ENCODE data around the gene SV2C. TPM values are rescaled to one million over a fixed set of nuclear protein-coding genes. Genes with fewer than 3 reads are reported as not detected.

SV2C gene
- total RNA-seq, 1 donor from 2014 or later: 0.15 TPM

GRCh38 chr5:76249621-76250020 lies 166.4 kb downstream of the SV2C start:
- no peak overlapping the region for H3K27ac Mint-ChIP-seq
- Histone ChIP-seq H3K79me2 (ENCODE audit: low read depth) (no peaks in the 10 kb centered on the region), H3K27me3 (no peaks in the 10 kb centered on the region), H3K9me3 (ENCODE audit: low read depth) (no peaks in the 10 kb centered on the region), H3K4me1 (no peaks in the 10 kb centered on the region), H3K9ac (no peak overlapping the region), H3F3A (ENCODE audit: low read depth) (no peaks in the 10 kb centered on the region), H3K27ac (no peak overlapping the region), H4K20me1 (ENCODE audit: low read depth) (no peaks in the 10 kb centered on the region), H3K36me3 (no peaks in the 10 kb centered on the region), H3K4me2 (no peak overlapping the region), H3K4me3 (no peak overlapping the region), H2AFZ (replicated peaks) (no peak overlapping the region)
- peaks cover 6% of the 10 kb centered on the region for H3K4me1 Mint-ChIP-seq
- DNase-seq (ENCODE audit: low spot score): no peak
- TF ChIP-seq CTCF (IDR thresholded peaks at IDR 0.05): no peak
- TF ChIP-seq EZH2phosphoT487 (IDR thresholded peaks at IDR 0.05): no peak
- no peaks in the 10 kb centered on the region for H3K36me3 Mint-ChIP-seq
- peaks cover 2% of the 10 kb centered on the region for H3K27me3 Mint-ChIP-seq (ENCODE audit: insufficient read depth, low read depth)
- no peak overlapping the region for H3K4me3 Mint-ChIP-seq
- H3K9me3 Mint-ChIP-seq: no peaks in the 10 kb centered on the region

- no peak overlapping the region for H3K4me3 ChIP-seq
- H3K4me2 ChIP-seq: no peak overlapping the region
- DNase-seq (ENCODE audit: low spot score): no peak
- H3K4me3 Mint-ChIP-seq: no peak overlapping the region
- no peak for TF ChIP-seq EZH2phosphoT487 (IDR thresholded peaks at IDR 0.05)
- TF ChIP-seq EZH2 (IDR thresholded peaks at IDR 0.05): no peak
- TF ChIP-seq CTCF (IDR thresholded peaks at IDR 0.05): no peak
- H3K4me1 Mint-ChIP-seq: peaks cover 6% of the 10 kb centered on the region
- no peaks in the 10 kb centered on the region for H3K9me3 ChIP-seq (ENCODE audit: low read depth)
- H4K20me1 ChIP-seq (ENCODE audit: low read depth): no peaks in the 10 kb centered on the region
- no peaks in the 10 kb centered on the region for H3K79me2 ChIP-seq (ENCODE audit: low read depth)
- H3K27me3 ChIP-seq: no peaks in the 10 kb centered on the region
- no peaks in the 10 kb centered on the region for H3K36me3 ChIP-seq
- H3K9me3 Mint-ChIP-seq: no peaks in the 10 kb centered on the region
- H3K36me3 Mint-ChIP-seq: no peaks in the 10 kb centered on the region
- no peaks in the 10 kb centered on the region for H3K4me1 ChIP-seq
- no peaks in the 10 kb centered on the region for H3F3A ChIP-seq (ENCODE audit: low read depth)
- H3K9ac ChIP-seq: no peak overlapping the region
- no peak overlapping the region for H3K27ac ChIP-seq
- H3K27me3 Mint-ChIP-seq (ENCODE audit: insufficient read depth, low read depth): peaks cover 2% of the 10 kb centered on the region
- no peak overlapping the region for H3K27ac Mint-ChIP-seq
- no peak overlapping the region for H2AFZ ChIP-seq (replicated peaks)
These were observed 167.3 kb downstream of the SV2C start for GRCh38 chr5:76250463-76250862.

DNA sequence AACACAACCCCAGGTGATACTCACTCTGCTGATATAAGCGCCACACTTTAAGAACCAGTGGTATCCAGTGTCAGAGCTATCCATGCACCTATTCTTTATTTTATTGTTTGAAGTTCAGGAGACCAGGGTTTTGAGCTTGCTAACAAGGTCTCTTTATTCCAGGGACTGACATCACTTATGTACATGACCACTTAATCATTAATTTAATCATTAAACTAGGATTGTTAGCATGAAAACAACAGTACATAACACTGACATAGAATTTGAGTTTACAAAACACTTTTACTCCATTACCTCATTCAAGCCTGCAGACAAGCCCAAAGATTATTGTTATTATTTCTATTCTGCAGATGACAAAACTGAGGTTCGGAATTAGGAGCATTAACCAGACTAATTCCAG lies 168.5 kb downstream of the SV2C start:
- DNase-seq (ENCODE audit: low spot score): no peak
- Mint-ChIP-seq H3K27me3 (ENCODE audit: insufficient read depth, low read depth) (peaks cover 4% of the 10 kb centered on the region), H3K4me1 (peaks cover 6% of the 10 kb centered on the region), H3K36me3 (no peaks in the 10 kb centered on the region), H3K9me3 (no peaks in the 10 kb centered on the region), H3K27ac (no peak overlapping the region), H3K4me3 (no peak overlapping the region)
- Histone ChIP-seq H3K4me3 (no peak overlapping the region), H3F3A (ENCODE audit: low read depth) (no peaks in the 10 kb centered on the region), H3K4me2 (no peak overlapping the region), H3K4me1 (no peaks in the 10 kb centered on the region), H4K20me1 (ENCODE audit: low read depth) (no peaks in the 10 kb centered on the region), H3K27ac (no peak overlapping the region), H3K27me3 (no peaks in the 10 kb centered on the region), H3K79me2 (ENCODE audit: low read depth) (no peaks in the 10 kb centered on the region), H3K36me3 (no peaks in the 10 kb centered on the region), H2AFZ (replicated peaks) (no peak overlapping the region), H3K9me3 (ENCODE audit: low read depth) (no peaks in the 10 kb centered on the region), H3K9ac (no peak overlapping the region)
- no peak for TF ChIP-seq CTCF (IDR thresholded peaks at IDR 0.05)
- no peak for TF ChIP-seq EZH2phosphoT487 (IDR thresholded peaks at IDR 0.05)
- TF ChIP-seq EZH2 (IDR thresholded peaks at IDR 0.05): no peak

DNA sequence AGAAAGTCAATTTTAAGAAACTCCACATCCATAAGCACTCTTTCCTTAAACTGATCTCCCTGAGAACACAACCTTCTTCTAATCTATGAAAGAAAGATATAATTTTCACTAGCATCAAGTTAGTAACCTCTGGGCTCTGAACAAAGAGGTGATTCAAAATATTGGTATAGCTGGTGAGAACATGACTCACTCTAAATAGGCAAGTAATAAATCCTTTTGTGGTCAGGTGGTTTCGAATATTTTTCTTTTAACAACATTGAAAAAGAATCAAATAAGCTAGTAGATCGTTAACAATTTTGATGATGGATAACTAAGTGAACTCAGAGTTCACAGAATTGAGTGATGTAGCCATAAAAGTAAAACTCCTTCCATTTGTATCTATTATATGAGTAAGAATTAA lies 169.3 kb downstream of the SV2C start:
- Histone ChIP-seq H3K79me2 (ENCODE audit: low read depth) (no peaks in the 10 kb centered on the region), H3K36me3 (no peaks in the 10 kb centered on the region), H3K9ac (no peak overlapping the region), H4K20me1 (ENCODE audit: low read depth) (no peaks in the 10 kb centered on the region), H3K4me2 (no peak overlapping the region), H3F3A (ENCODE audit: low read depth) (no peaks in the 10 kb centered on the region), H3K27ac (no peak overlapping the region), H3K4me3 (no peak overlapping the region), H2AFZ (replicated peaks) (no peak overlapping the region), H3K27me3 (no peaks in the 10 kb centered on the region), H3K4me1 (no peaks in the 10 kb centered on the region), H3K9me3 (ENCODE audit: low read depth) (no peaks in the 10 kb centered on the region)
- H3K4me3 Mint-ChIP-seq: no peak overlapping the region
- no peaks in the 10 kb centered on the region for H3K36me3 Mint-ChIP-seq
- H3K9me3 Mint-ChIP-seq: no peaks in the 10 kb centered on the region
- no peak overlapping the region for H3K27ac Mint-ChIP-seq
- no peak for DNase-seq (ENCODE audit: low spot score)
- peaks cover 4% of the 10 kb centered on the region for H3K27me3 Mint-ChIP-seq (ENCODE audit: insufficient read depth, low read depth)
- H3K4me1 Mint-ChIP-seq: peaks cover 6% of the 10 kb centered on the region
- TF ChIP-seq CTCF (IDR thresholded peaks at IDR 0.05): no peak
- TF ChIP-seq EZH2 (IDR thresholded peaks at IDR 0.05): no peak
- TF ChIP-seq EZH2phosphoT487 (IDR thresholded peaks at IDR 0.05): no peak
